MM.1S (cell line): ENCODE measurements around the gene CBX8.

ENCODE experiments used
- CTCF ChIP-seq: fragments of 300-600 bp; sonication (generic); IDR thresholded peaks from 2 replicates; pipeline ENCODE4 v1.5.1; 2016; ENCODE audit warnings: antibody characterized with exemption, low read length, mixed read lengths
- EZH2 ChIP-seq: fragments of 300-600 bp; sonication (generic); optimal IDR thresholded peaks from 2 replicates; pipeline ENCODE3; 2017; ENCODE audit warnings: low read depth, mild to moderate bottlenecking, antibody characterized with exemption, low read length, mixed read lengths

GRCh38 chr17:79791735-79792161 is 5.1 kb downstream of the CBX8 start:
- TF ChIP-seq CTCF: no peak
- TF ChIP-seq EZH2: no peak
